ENCODE data around the gene EXOSC9. TPM values are rescaled to one million over a fixed set of nuclear protein-coding genes. Genes with fewer than 3 reads are reported as not detected.

The EXOSC9 gene
- total RNA-seq, 1 experiment from 2014 or later, result 69.1 TPM

- Mint-ChIP-seq H3K27me3 (ENCODE audit: low read depth) (peaks cover 97% of the 10 kb centered on the region), H3K9me3 (no peaks in the 10 kb centered on the region), H3K4me1 (peaks cover 17 to 18% of the 10 kb centered on the region in 2 experiments), H3K27ac (no peak overlapping the region), H3K36me3 (ENCODE audit: insufficient read depth in 1 of 3, low read depth in 3 of 3) (no peaks in the 10 kb centered on the region), H3K4me3 (peak overlapping the region; percentile 75 to 87)
- no peak overlapping the region for H3K56ac ChIP-seq (ENCODE audit: insufficient read length, low read depth, low read length)
- TF ChIP-seq, protein P1, sequence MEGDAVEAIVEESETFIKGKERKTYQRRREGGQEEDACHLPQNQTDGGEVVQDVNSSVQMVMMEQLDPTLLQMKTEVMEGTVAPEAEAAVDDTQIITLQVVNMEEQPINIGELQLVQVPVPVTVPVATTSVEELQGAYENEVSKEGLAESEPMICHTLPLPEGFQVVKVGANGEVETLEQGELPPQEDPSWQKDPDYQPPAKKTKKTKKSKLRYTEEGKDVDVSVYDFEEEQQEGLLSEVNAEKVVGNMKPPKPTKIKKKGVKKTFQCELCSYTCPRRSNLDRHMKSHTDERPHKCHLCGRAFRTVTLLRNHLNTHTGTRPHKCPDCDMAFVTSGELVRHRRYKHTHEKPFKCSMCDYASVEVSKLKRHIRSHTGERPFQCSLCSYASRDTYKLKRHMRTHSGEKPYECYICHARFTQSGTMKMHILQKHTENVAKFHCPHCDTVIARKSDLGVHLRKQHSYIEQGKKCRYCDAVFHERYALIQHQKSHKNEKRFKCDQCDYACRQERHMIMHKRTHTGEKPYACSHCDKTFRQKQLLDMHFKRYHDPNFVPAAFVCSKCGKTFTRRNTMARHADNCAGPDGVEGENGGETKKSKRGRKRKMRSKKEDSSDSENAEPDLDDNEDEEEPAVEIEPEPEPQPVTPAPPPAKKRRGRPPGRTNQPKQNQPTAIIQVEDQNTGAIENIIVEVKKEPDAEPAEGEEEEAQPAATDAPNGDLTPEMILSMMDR (conservative IDR thresholded peaks at IDR 0.05), result no peak
- H3K18ac ChIP-seq (ENCODE audit: insufficient read length, low read depth, low read length), result no peak overlapping the region
- H3T11ph ChIP-seq (ENCODE audit: low read length), result no peak overlapping the region
- no peak overlapping the region for H2AK5ac ChIP-seq (ENCODE audit: insufficient read length, low read length)
- no peak overlapping the region for H3K23ac ChIP-seq (ENCODE audit: insufficient read length, low read depth, low read length)
- H3K4me2 ChIP-seq (ENCODE audit: insufficient read depth, insufficient read length, low read length), result peak overlapping the region; percentile 41
- no peak overlapping the region for H3K9ac ChIP-seq (ENCODE audit: extremely low read depth, insufficient read length, low read length)
- H3K4me1 ChIP-seq (ENCODE audit: insufficient read depth, low read length), result 0 out of 2 replicates have a peak, but pooled peaks cover 5% of the 10 kb centered on the region
- WGBS (ENCODE audit: extremely low coverage, insufficient read length, low lambda C conversion rate), result no CpG with 5 or more reads among the region's 9 CpGs
- no peak overlapping the region for H2BK5ac ChIP-seq (ENCODE audit: insufficient read length, low read length)
- H3K14ac ChIP-seq (ENCODE audit: insufficient read depth, low read length), result no peak overlapping the region
- H2BK20ac ChIP-seq (ENCODE audit: low read depth, low read length, poor library complexity, severe bottlenecking), result no peak overlapping the region
- no peaks in the 10 kb centered on the region for H4K20me1 ChIP-seq (ENCODE audit: control insufficient read depth, insufficient read depth, insufficient read length)
- H3K79me1 ChIP-seq (ENCODE audit: insufficient read depth, low read depth, low read length, poor library complexity, severe bottlenecking), result no peaks in the 10 kb centered on the region
- no peaks in the 10 kb centered on the region for H3K79me2 ChIP-seq (ENCODE audit: insufficient read depth, low read length)
- no peak overlapping the region for H2BK120ac ChIP-seq (ENCODE audit: low read depth, low read length, poor library complexity, severe bottlenecking)
- no peaks in the 10 kb centered on the region for H3K9me3 ChIP-seq (ENCODE audit: control insufficient read depth, low read depth, low read length)
- H4K91ac ChIP-seq (ENCODE audit: insufficient read length, low read depth, low read length), result no peak overlapping the region
- H3K27ac ChIP-seq (ENCODE audit: insufficient read length, low read depth, low read length), result no peak overlapping the region
- H3K23me2 ChIP-seq (ENCODE audit: insufficient read length, low read depth, low read length, poor library complexity, severe bottlenecking), result peaks cover 9% of the 10 kb centered on the region
- no peak overlapping the region for H3K4ac ChIP-seq (ENCODE audit: low read depth, low read length)
- no peak overlapping the region for H4K5ac ChIP-seq (ENCODE audit: insufficient read length, low read depth, low read length)
- H2BK15ac ChIP-seq (ENCODE audit: low read depth, low read length), result no peak overlapping the region
- peaks cover 41% of the 10 kb centered on the region for H3K27me3 ChIP-seq (ENCODE audit: insufficient read depth, low read length)
- peak; percentile 40 for DNase-seq
- H2BK12ac ChIP-seq (ENCODE audit: insufficient read length, low read depth, low read length), result no peak overlapping the region
- no peak overlapping the region for H4K8ac ChIP-seq (replicated peaks; ENCODE audit: insufficient read length, low read depth, low read length)
- no peak overlapping the region for H2AFZ ChIP-seq (ENCODE audit: low read length)
These were observed 35.1 kb upstream of the EXOSC9 start for GRCh38 chr4:121765971-121766538.

Measured in H9 (cell line).